Omental fat pad (tissue), 4 donors: ENCODE measurements around the gene TSHZ1. TPM values are rescaled to one million over a fixed set of nuclear protein-coding genes. Genes with fewer than 3 reads are reported as not detected.

Experiments used
- ATAC-seq: fragments of 150-250 bp; one replicate; pipeline ENCODE4 v1.9.1; 2016; ENCODE audit warnings: mild to moderate bottlenecking, moderate library complexity; ENCODE audit not compliant: low FRiP score
- DNase-seq: peaks from one replicate; pipeline ENCODE4 v3.0.0-alpha.2; 2019; ENCODE audit warnings: low spot score
- total RNA-seq, 4 donors: library from RNA; depleted of rRNA; stranded (reverse); fragments of >200 nt; gene quantifications; one replicate each; pipeline ENCODE4 v1.1.0, GENCODE V29; 2016
- TF ChIP-seq, protein P1 (sequence below), 3 donors: fragments of 450-650 bp; IDR thresholded peaks; one replicate each; pipeline ENCODE4 v1.5.1; 2016 to 2017; ENCODE audit warnings: antibody characterized with exemption in 3 of 3, mild to moderate bottlenecking in 3 of 3, moderate library complexity in 2 of 3

Gene TSHZ1
- total RNA-seq, 4 donors from 2014 or later: 11.6 to 18.4 (median 13.7) TPM

DNA sequence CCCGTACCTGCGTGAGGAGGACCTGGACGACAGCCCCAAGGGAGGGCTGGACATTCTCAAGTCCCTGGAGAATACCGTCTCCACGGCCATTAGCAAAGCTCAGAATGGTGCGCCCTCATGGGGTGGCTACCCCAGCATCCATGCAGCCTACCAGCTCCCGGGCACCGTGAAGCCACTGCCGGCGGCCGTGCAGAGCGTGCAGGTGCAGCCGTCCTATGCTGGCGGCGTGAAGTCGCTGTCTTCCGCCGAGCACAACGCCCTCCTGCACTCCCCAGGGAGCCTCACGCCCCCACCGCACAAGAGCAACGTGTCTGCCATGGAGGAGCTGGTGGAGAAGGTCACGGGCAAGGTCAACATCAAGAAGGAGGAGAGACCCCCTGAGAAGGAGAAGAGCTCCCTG is 76.4 kb downstream of the TSHZ1 start:
- DNase-seq (no peak), ATAC-seq (no peak)
- TF ChIP-seq, protein P1, sequence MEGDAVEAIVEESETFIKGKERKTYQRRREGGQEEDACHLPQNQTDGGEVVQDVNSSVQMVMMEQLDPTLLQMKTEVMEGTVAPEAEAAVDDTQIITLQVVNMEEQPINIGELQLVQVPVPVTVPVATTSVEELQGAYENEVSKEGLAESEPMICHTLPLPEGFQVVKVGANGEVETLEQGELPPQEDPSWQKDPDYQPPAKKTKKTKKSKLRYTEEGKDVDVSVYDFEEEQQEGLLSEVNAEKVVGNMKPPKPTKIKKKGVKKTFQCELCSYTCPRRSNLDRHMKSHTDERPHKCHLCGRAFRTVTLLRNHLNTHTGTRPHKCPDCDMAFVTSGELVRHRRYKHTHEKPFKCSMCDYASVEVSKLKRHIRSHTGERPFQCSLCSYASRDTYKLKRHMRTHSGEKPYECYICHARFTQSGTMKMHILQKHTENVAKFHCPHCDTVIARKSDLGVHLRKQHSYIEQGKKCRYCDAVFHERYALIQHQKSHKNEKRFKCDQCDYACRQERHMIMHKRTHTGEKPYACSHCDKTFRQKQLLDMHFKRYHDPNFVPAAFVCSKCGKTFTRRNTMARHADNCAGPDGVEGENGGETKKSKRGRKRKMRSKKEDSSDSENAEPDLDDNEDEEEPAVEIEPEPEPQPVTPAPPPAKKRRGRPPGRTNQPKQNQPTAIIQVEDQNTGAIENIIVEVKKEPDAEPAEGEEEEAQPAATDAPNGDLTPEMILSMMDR (IDR thresholded peaks at IDR 0.05): no peak

DNA sequence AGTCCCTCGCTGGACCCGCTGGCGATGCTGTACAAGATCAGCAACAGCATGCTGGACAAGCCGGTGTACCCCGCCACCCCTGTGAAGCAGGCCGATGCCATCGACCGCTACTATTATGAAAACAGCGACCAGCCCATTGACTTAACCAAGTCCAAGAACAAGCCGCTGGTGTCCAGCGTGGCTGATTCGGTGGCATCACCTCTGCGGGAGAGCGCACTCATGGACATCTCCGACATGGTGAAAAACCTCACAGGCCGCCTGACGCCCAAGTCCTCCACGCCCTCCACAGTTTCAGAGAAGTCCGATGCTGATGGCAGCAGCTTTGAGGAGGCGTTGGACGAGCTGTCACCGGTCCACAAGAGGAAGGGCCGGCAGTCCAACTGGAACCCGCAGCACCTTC is 77.1 kb downstream of the TSHZ1 start:
- TF ChIP-seq, protein P1 (IDR thresholded peaks at IDR 0.05): no peak
- no peak for DNase-seq
- no peak for ATAC-seq

DNA sequence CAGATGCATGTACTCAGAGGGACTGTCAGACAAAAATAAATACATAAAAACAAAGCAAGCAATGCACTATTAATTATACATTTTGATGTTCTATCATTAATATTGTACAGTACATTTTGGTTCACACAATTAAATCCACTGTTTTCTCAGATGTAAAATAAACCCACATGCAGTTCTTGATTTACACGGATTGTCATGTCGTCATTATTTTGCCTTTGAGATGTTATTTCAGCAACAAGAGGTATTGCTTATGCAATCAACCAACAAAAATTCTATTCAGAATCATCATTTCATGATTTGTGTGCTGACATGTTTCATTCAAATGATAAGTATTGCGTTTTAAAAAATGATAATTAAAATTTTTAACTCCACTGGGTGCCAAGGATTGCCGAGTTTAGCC is 79.2 kb downstream of the TSHZ1 start:
- no peak for DNase-seq
- ATAC-seq: no peak
- TF ChIP-seq, protein P1 (IDR thresholded peaks at IDR 0.05): no peak

DNA sequence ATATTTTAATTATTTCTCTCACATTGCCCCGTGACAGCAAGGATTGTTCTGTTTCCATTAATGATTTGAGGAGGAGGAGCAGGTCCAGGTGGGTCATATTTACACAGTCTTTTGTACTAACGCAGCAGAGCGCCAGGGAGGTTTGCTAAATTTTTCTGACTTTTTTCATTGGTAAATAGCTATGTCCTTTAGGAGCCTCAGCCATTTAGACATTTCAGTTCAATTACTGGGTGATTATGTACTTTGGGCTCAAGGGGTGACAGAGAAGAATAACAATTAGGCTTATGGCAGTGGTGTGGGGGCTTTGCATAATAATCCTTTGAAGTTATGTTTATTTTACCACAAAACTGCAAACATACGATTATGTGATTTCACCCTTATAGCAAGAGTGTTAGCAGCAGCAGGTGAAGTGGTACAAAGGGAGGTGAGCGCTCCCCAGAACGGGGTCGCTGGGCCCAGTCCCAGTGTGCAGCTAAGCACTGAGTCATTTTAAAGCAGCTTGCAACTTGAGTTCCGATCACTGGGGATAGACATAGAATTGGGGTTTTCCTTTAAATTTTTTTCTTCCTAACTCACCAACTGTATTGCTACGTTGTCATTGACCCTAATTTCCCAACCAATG is 80.3 kb downstream of the TSHZ1 start:
- no peak for DNase-seq
- TF ChIP-seq, protein P1 (IDR thresholded peaks at IDR 0.05): no peak
- ATAC-seq: no peak

DNA sequence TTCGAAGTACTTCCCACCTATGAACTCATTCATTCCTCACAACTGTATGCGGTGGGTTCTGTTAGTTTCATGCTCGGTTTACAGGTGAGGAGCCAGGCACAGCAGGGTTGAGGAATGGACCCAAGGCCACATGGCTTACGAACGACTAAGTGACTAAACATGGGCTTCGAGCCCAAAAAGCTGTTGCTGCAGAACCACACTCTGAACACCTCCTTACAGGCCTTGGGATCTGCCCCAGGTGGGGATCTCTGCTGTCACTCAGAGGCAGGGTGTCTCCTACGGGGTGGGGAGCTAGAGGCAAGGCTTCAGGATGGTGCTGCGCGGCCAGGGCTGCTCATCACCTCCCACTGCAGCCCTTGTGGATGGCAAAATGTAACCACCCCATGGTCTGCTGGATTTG is 80.9 kb downstream of the TSHZ1 start:
- TF ChIP-seq, protein P1 (IDR thresholded peaks at IDR 0.05): no peak
- DNase-seq (no peak), ATAC-seq (no peak)

DNA sequence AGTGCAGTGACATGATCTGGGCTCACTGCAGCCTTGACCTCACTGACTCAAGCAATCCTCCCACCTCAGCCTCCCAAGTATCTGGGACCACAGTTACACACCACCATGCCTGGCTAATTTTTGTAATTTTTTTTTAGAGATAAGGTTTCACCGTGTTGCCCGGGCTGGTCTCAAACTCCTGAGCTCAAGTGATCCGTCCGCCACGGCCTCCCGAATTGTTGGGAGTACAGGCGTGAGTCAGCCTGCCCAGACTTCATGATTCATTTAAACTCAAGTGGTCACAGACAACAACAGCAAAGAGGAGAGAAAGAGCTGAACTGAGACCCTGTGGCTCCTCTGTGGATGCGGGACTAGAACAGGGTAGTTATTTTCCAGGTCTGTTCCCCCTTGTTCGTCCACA is 83.0 kb downstream of the TSHZ1 start:
- no peak for DNase-seq
- no peak for ATAC-seq
- TF ChIP-seq, protein P1 (IDR thresholded peaks at IDR 0.05): no peak

DNA sequence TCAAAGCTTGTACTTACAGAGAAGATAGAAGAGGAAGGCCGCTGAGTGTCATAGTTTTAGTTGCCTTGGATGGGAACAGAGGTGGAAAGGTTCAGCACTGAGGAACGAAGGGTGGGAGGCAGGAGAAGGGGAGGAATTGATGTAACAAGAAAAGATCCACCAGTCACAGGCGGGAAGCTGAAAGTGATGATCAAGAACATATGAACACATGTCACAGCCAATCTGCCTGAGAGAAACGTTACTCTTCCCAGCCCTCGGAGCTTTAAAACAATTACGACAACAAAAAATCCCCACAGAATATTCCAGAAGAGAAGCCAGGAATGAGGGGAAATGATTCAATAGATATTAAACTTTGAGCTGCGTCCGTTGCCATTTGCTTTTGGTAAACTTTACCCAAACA is 87.1 kb downstream of the TSHZ1 start:
- TF ChIP-seq, protein P1 (IDR thresholded peaks at IDR 0.05): no peak
- ATAC-seq (no peak), DNase-seq (no peak)
